ENCODE results near the gene LIG1.

The LIG1 gene

GRCh38 chr19:48182434-48182833 is 12.3 kb upstream of the LIG1 start:
- DNase-seq (ENCODE audit: low read depth in 2 of 2): no peak

GRCh38 chr19:48181505-48181904 is 11.4 kb upstream of the LIG1 start:
- DNase-seq (ENCODE audit: low read depth in 2 of 2): no peak

- no peak for DNase-seq (ENCODE audit: low read depth in 2 of 2)
Measured at GRCh38 chr19:48176226-48176625, 6.1 kb upstream of the LIG1 start.

- no peak for DNase-seq (ENCODE audit: low read depth in 2 of 2)
Measured at GRCh38 chr19:48175578-48175977, 5.4 kb upstream of the LIG1 start.

- no peak for DNase-seq (ENCODE audit: low read depth in 2 of 2)
Measured at GRCh38 chr19:48174445-48175030, 4.4 kb upstream of the LIG1 start.

- DNase-seq (ENCODE audit: low read depth in 2 of 2): no peak
Measured at GRCh38 chr19:48171710-48172109, 1.6 kb upstream of the LIG1 start.

GRCh38 chr19:48170817-48171347 is 738 bp upstream of the LIG1 start:
- DNase-seq (ENCODE audit: low read depth in 2 of 2): no peak

GRCh38 chr19:48169578-48169938 is 586 bp downstream of the LIG1 start:
- peak; percentile 87 to 93 for DNase-seq (ENCODE audit: low read depth in 2 of 2)

GRCh38 chr19:48168689-48169088 is 1.5 kb downstream of the LIG1 start:
- DNase-seq (ENCODE audit: low read depth in 2 of 2): no peak

GRCh38 chr19:48158210-48158790 is 11.8 kb downstream of the LIG1 start:
- DNase-seq (ENCODE audit: low read depth in 2 of 2): no peak

GRCh38 chr19:48154003-48154402 is 16.1 kb downstream of the LIG1 start:
- DNase-seq (ENCODE audit: low read depth in 2 of 2): no peak

- DNase-seq (ENCODE audit: low read depth in 2 of 2): peak; percentile 19 to 55
Measured at GRCh38 chr19:48152551-48152950, 17.6 kb downstream of the LIG1 start.

GRCh38 chr19:48149430-48149829 is 20.7 kb downstream of the LIG1 start:
- no peak for DNase-seq (ENCODE audit: low read depth in 2 of 2)

GRCh38 chr19:48148576-48148975 is 21.6 kb downstream of the LIG1 start:
- no peak for DNase-seq (ENCODE audit: low read depth in 2 of 2)

GRCh38 chr19:48147597-48148175 is 22.5 kb downstream of the LIG1 start:
- DNase-seq (ENCODE audit: low read depth in 2 of 2): no peak

- no peak for DNase-seq (ENCODE audit: low read depth in 2 of 2)
Measured at GRCh38 chr19:48139053-48139452, 31.1 kb downstream of the LIG1 start.

- DNase-seq (ENCODE audit: low read depth in 2 of 2): no peak
Measured at GRCh38 chr19:48137411-48137810, 32.7 kb downstream of the LIG1 start.

- no peak for DNase-seq (ENCODE audit: low read depth in 2 of 2)
Measured at GRCh38 chr19:48136547-48136946, 33.6 kb downstream of the LIG1 start.

- no peak for DNase-seq (ENCODE audit: low read depth in 2 of 2)
Measured at GRCh38 chr19:48135411-48135810, 34.7 kb downstream of the LIG1 start.

- DNase-seq (ENCODE audit: low read depth in 2 of 2): no peak
Measured at GRCh38 chr19:48133094-48133493, 37.0 kb downstream of the LIG1 start.

GRCh38 chr19:48127561-48127960 is 42.6 kb downstream of the LIG1 start:
- no peak for DNase-seq (ENCODE audit: low read depth in 2 of 2)

GRCh38 chr19:48123907-48124651 is 46.1 kb downstream of the LIG1 start:
- DNase-seq (ENCODE audit: low read depth in 2 of 2): no peak

GRCh38 chr19:48122421-48122820 is 47.7 kb downstream of the LIG1 start:
- DNase-seq (ENCODE audit: low read depth in 2 of 2): no peak

All from stimulated activated CD4-positive, alpha-beta T cell treated with anti-CD3 and anti-CD28 coated beads, Interleukin-1b, Interleukin-23, amount 100 ng/mL, for 1 hour (primary cell).